Neural progenitor cell (in vitro differentiated cells): ENCODE measurements around the gene YTHDC1. TPM values are rescaled to one million over a fixed set of nuclear protein-coding genes. Genes with fewer than 3 reads are reported as not detected.

Experiments used
- DNase-seq: peaks from one replicate; pipeline ENCODE4 v3.0.0-alpha.2; 2016; ENCODE audit warnings: low spot score
- H2AFZ ChIP-seq: fragments of 200-600 bp; sonication (generic); replicated peaks from 2 replicates; pipeline ENCODE4 v1.6.1; 2016; ENCODE audit warnings: antibody characterized with exemption
- H3F3A ChIP-seq: fragments of 200-600 bp; sonication (generic); 2 replicates; pipeline ENCODE4 v1.6.1; 2016; ENCODE audit warnings: antibody characterized with exemption, low read depth
- H3K27ac ChIP-seq: fragments of 200-600 bp; sonication (generic); 2 replicates; pipeline ENCODE4 v1.5.1; 2016; ENCODE audit warnings: mild to moderate bottlenecking
- H3K27me3 ChIP-seq: fragments of 200-600 bp; sonication (generic); 2 replicates; pipeline ENCODE4 v1.6.1; 2016; ENCODE audit warnings: mild to moderate bottlenecking, moderate library complexity
- H3K36me3 ChIP-seq: fragments of 200-600 bp; sonication (generic); 2 replicates; pipeline ENCODE4 v1.5.1; 2016
- H3K4me1 ChIP-seq: fragments of 200-600 bp; sonication (generic); 2 replicates; pipeline ENCODE4 v1.6.1; 2016; ENCODE audit warnings: mixed run types
- H3K4me2 ChIP-seq: fragments of 200-600 bp; sonication (generic); 2 replicates; pipeline ENCODE4 v1.6.1; 2016
- H3K4me3 ChIP-seq: fragments of 200-600 bp; sonication (generic); 2 replicates; pipeline ENCODE4 v1.5.1; 2016
- H3K79me2 ChIP-seq: fragments of 200-600 bp; sonication (generic); 2 replicates; pipeline ENCODE4 v1.6.1; 2016; ENCODE audit warnings: low read depth
- H3K9ac ChIP-seq: fragments of 200-600 bp; sonication (generic); 2 replicates; pipeline ENCODE4 v1.6.1; 2016
- H3K9me3 ChIP-seq: fragments of 200-600 bp; sonication (generic); 2 replicates; pipeline ENCODE4 v1.5.1; 2016; ENCODE audit warnings: low read depth
- H4K20me1 ChIP-seq: fragments of 200-600 bp; sonication (generic); 2 replicates; pipeline ENCODE4 v1.6.1; 2016; ENCODE audit warnings: low read depth
- H3K27ac Mint-ChIP-seq: 3 replicates; pipeline ENCODE4 v1.8.0; 2021; ENCODE audit warnings: mixed read lengths
- H3K27me3 Mint-ChIP-seq: 2 replicates; pipeline ENCODE4 v1.8.0; 2022; ENCODE audit warnings: low read depth, mild to moderate bottlenecking, inconsistent platforms, moderate library complexity, mixed read lengths; ENCODE audit not compliant: insufficient read depth
- H3K36me3 Mint-ChIP-seq: 3 replicates; pipeline ENCODE4 v1.8.0; 2021; ENCODE audit warnings: mixed read lengths
- H3K4me1 Mint-ChIP-seq: 3 replicates; pipeline ENCODE4 v1.8.0; 2021; ENCODE audit warnings: mixed read lengths
- H3K4me3 Mint-ChIP-seq: 3 replicates; pipeline ENCODE4 v1.8.0; 2021; ENCODE audit warnings: mild to moderate bottlenecking, moderate library complexity, mixed read lengths
- H3K9me3 Mint-ChIP-seq: 3 replicates; pipeline ENCODE4 v1.8.0; 2020; ENCODE audit warnings: mixed read lengths
- CTCF ChIP-seq: fragments of 200-600 bp; sonication (generic); IDR thresholded peaks from 2 replicates; pipeline ENCODE4 v1.5.1; 2017; ENCODE audit warnings: antibody characterized with exemption, mild to moderate bottlenecking
- EZH2 ChIP-seq: fragments of 200-600 bp; sonication (generic); IDR thresholded peaks from 2 replicates; pipeline ENCODE4 v1.6.1; 2017; ENCODE audit warnings: antibody characterized with exemption, mild to moderate bottlenecking, moderate library complexity
- EZH2phosphoT487 ChIP-seq: fragments of 200-600 bp; sonication (generic); IDR thresholded peaks from 2 replicates; pipeline ENCODE4 v1.6.1; 2017; ENCODE audit warnings: antibody characterized with exemption
- total RNA-seq: library from RNA; depleted of rRNA; stranded (reverse); fragments of >200 nt; gene quantifications from 2 replicates; pipeline ENCODE4 v1.2.3, GENCODE V29; 2015; ENCODE audit warnings: low replicate concordance

Gene YTHDC1
- total RNA-seq, 1 donor from 2014 or later, result 108 TPM

- Histone ChIP-seq H3K4me1 (no peaks in the 10 kb centered on the region), H3F3A (no peaks in the 10 kb centered on the region), H3K9ac (no peak overlapping the region), H3K79me2 (no peaks in the 10 kb centered on the region), H2AFZ (no peak overlapping the region), H3K27ac (no peak overlapping the region), H3K27me3 (no peaks in the 10 kb centered on the region), H4K20me1 (no peaks in the 10 kb centered on the region), H3K4me2 (no peak overlapping the region), H3K36me3 (no peaks in the 10 kb centered on the region), H3K4me3 (no peak overlapping the region), H3K9me3 (no peaks in the 10 kb centered on the region)
- Mint-ChIP-seq H3K4me3 (no peak overlapping the region), H3K27ac (no peak overlapping the region), H3K36me3 (no peaks in the 10 kb centered on the region), H3K9me3 (no peaks in the 10 kb centered on the region), H3K27me3 (no peaks in the 10 kb centered on the region), H3K4me1 (peaks cover 3% of the 10 kb centered on the region)
- no peak for DNase-seq
- TF ChIP-seq CTCF (no peak), EZH2 (no peak), EZH2phosphoT487 (no peak)
Observed at GRCh38 chr4:68385267-68385666, 35.4 kb upstream of the YTHDC1 start.

GRCh38 chr4:68383115-68383514 is 33.2 kb upstream of the YTHDC1 start:
- no peak overlapping the region for H3K4me3 ChIP-seq
- H3K36me3 ChIP-seq, result no peaks in the 10 kb centered on the region
- H2AFZ ChIP-seq, result no peak overlapping the region
- H4K20me1 ChIP-seq, result no peaks in the 10 kb centered on the region
- Mint-ChIP-seq H3K27ac (no peak overlapping the region), H3K4me1 (no peaks in the 10 kb centered on the region), H3K9me3 (no peaks in the 10 kb centered on the region), H3K27me3 (no peaks in the 10 kb centered on the region), H3K36me3 (no peaks in the 10 kb centered on the region), H3K4me3 (no peak overlapping the region)
- no peaks in the 10 kb centered on the region for H3K4me1 ChIP-seq
- H3F3A ChIP-seq, result no peaks in the 10 kb centered on the region
- DNase-seq, result no peak
- no peaks in the 10 kb centered on the region for H3K9me3 ChIP-seq
- H3K79me2 ChIP-seq, result no peaks in the 10 kb centered on the region
- TF ChIP-seq EZH2phosphoT487 (no peak), EZH2 (no peak), CTCF (no peak)
- H3K27ac ChIP-seq, result no peak overlapping the region
- H3K9ac ChIP-seq, result no peak overlapping the region
- H3K4me2 ChIP-seq, result no peak overlapping the region
- H3K27me3 ChIP-seq, result no peaks in the 10 kb centered on the region

- Mint-ChIP-seq H3K27me3 (peaks cover 2% of the 10 kb centered on the region), H3K9me3 (no peaks in the 10 kb centered on the region), H3K4me1 (peaks cover 10% of the 10 kb centered on the region), H3K4me3 (no peak overlapping the region), H3K36me3 (no peaks in the 10 kb centered on the region), H3K27ac (no peak overlapping the region)
- Histone ChIP-seq H3K9me3 (no peaks in the 10 kb centered on the region), H3K79me2 (no peaks in the 10 kb centered on the region), H3K9ac (no peak overlapping the region), H3K4me1 (peaks cover 3% of the 10 kb centered on the region), H3K4me3 (no peak overlapping the region), H2AFZ (no peak overlapping the region), H3F3A (no peaks in the 10 kb centered on the region), H3K4me2 (no peak overlapping the region), H3K36me3 (no peaks in the 10 kb centered on the region), H3K27me3 (no peaks in the 10 kb centered on the region), H3K27ac (no peak overlapping the region), H4K20me1 (no peaks in the 10 kb centered on the region)
- no peak for TF ChIP-seq CTCF
- no peak for TF ChIP-seq EZH2phosphoT487
- no peak for TF ChIP-seq EZH2
- DNase-seq, result no peak
Observed at GRCh38 chr4:68378226-68378625, 28.3 kb upstream of the YTHDC1 start.
